Renal cortical epithelial cell (primary cell): ENCODE measurements around the gene DGUOK. TPM values are rescaled to one million over a fixed set of nuclear protein-coding genes. Genes with fewer than 3 reads are reported as not detected.
A peak's percentile ranks its signal among the peaks of the same experiment; 100 is the strongest.
"Not testable (repeated sequence)": the region's sequence is repeated elsewhere in the genome, so short reads cannot be mapped to it uniquely, and the experiment has no call there.

Source experiments
- DNase-seq: peaks from one replicate; pipeline ENCODE4 v3.0.0-alpha.2; 2011; ENCODE audit warnings: low read depth
- total RNA-seq: library from RNA; depleted of rRNA; stranded (reverse); fragments of >200 nt; gene quantifications from 2 replicates; pipeline ENCODE4 v1.2.3, GENCODE V29; 2014

The DGUOK gene
- total RNA-seq, 1 donor from 2014 or later, result 26.9 TPM

- no peak for DNase-seq
Observed at GRCh38 chr2:73901143-73901542, 25.5 kb upstream of the DGUOK start.

GRCh38 chr2:73902284-73902683 is 24.4 kb upstream of the DGUOK start:
- no peak for DNase-seq

- DNase-seq, result no peak
Observed at GRCh38 chr2:73903313-73903712, 23.4 kb upstream of the DGUOK start.

- DNase-seq, result not testable (repeated sequence)
Observed at GRCh38 chr2:73903949-73904613, 22.6 kb upstream of the DGUOK start.

- DNase-seq, result no peak
Observed at GRCh38 chr2:73904952-73905351, 21.7 kb upstream of the DGUOK start.

GRCh38 chr2:73906847-73907505 is 19.7 kb upstream of the DGUOK start:
- DNase-seq, result no peak

GRCh38 chr2:73907840-73908452 is 18.7 kb upstream of the DGUOK start:
- peak; percentile 36 for DNase-seq

- peak; percentile 98 for DNase-seq
Observed at GRCh38 chr2:73908689-73909652, 17.7 kb upstream of the DGUOK start.

GRCh38 chr2:73910873-73911547 is 15.7 kb upstream of the DGUOK start:
- DNase-seq, result no peak

GRCh38 chr2:73911548-73912208 is 15.0 kb upstream of the DGUOK start:
- DNase-seq, result no peak

- DNase-seq, result no peak
Observed at GRCh38 chr2:73913414-73914054, 13.1 kb upstream of the DGUOK start.

GRCh38 chr2:73914667-73915066 is 12.0 kb upstream of the DGUOK start:
- DNase-seq, result no peak

- no peak for DNase-seq
Observed at GRCh38 chr2:73915437-73915993, 11.2 kb upstream of the DGUOK start.

GRCh38 chr2:73916666-73917065 is 10.0 kb upstream of the DGUOK start:
- no peak for DNase-seq

GRCh38 chr2:73917296-73917695 is 9.4 kb upstream of the DGUOK start:
- DNase-seq, result no peak

- DNase-seq, result no peak
Observed at GRCh38 chr2:73917696-73918207, 8.9 kb upstream of the DGUOK start.

- no peak for DNase-seq
Observed at GRCh38 chr2:73918856-73919255, 7.8 kb upstream of the DGUOK start.

- no peak for DNase-seq
Observed at GRCh38 chr2:73919596-73920228, 7.0 kb upstream of the DGUOK start.
